Fibroblast of skin of left biceps (primary cell): Measurements from ENCODE around the gene IDH3G.

Experiments used
- DNase-seq, 2 experiments: peaks; one replicate each; pipeline ENCODE4 v3.0.0-alpha.2; 2013; ENCODE audit warnings: low read depth in 2 of 2

IDH3G gene

GRCh38 chrX:153791104-153791852 is 2.9 kb downstream of the IDH3G start:
- DNase-seq = no peak

GRCh38 chrX:153789654-153790053 is 4.5 kb downstream of the IDH3G start:
- DNase-seq = no peak

- DNase-seq = no peak
These were observed 7.5 kb downstream of the IDH3G start for GRCh38 chrX:153786669-153787068.

GRCh38 chrX:153784325-153784967 is 9.7 kb downstream of the IDH3G start:
- DNase-seq = no peak

GRCh38 chrX:153783378-153784013 is 10.7 kb downstream of the IDH3G start:
- DNase-seq = no peak

- no peak for DNase-seq
These were observed 11.3 kb downstream of the IDH3G start for GRCh38 chrX:153782871-153783270.

- no peak for DNase-seq
These were observed 11.9 kb downstream of the IDH3G start for GRCh38 chrX:153782313-153782712.

GRCh38 chrX:153781428-153782047 is 12.6 kb downstream of the IDH3G start:
- no peak for DNase-seq

- DNase-seq = no peak
These were observed 13.3 kb downstream of the IDH3G start, which contains the start of gene SRPK3 for GRCh38 chrX:153780678-153781427. TSS of gene SRPK3 (plus strand) at chrX:153781041. CDS start at chrX:153781087, 46 bp downstream.

GRCh38 chrX:153779891-153780677 is 14.1 kb downstream of the IDH3G start:
- no peak for DNase-seq

GRCh38 chrX:153778684-153779101 is 15.5 kb downstream of the IDH3G start:
- no peak for DNase-seq

GRCh38 chrX:153778181-153778580 is 16.0 kb downstream of the IDH3G start:
- DNase-seq = no peak

GRCh38 chrX:153777261-153778090 is 16.7 kb downstream of the IDH3G start:
- DNase-seq = no peak

- DNase-seq = no peak
These were observed 17.5 kb downstream of the IDH3G start for GRCh38 chrX:153776611-153777045.

- DNase-seq = no peak
These were observed 18.0 kb downstream of the IDH3G start for GRCh38 chrX:153776120-153776599.

- DNase-seq = no peak
These were observed 18.7 kb downstream of the IDH3G start for GRCh38 chrX:153775293-153776119.

- no peak for DNase-seq
These were observed 19.4 kb downstream of the IDH3G start for GRCh38 chrX:153774576-153775292.
